SK-N-SH (cell line): ENCODE results near the gene PHAX. TPM values are rescaled to one million over a fixed set of nuclear protein-coding genes. Genes with fewer than 3 reads are reported as not detected.
"Not testable (repeated sequence)": the region's sequence is repeated elsewhere in the genome, so short reads cannot be mapped to it uniquely, and the experiment has no call there.

Source experiments
- CTCF ChIA-PET: fragments of 300-600, 350-600 bp; formaldehyde crosslinking; extraction: SDS; loops from one replicate; lab custom pipeline; 2021; lab: Yijun Ruan, JAX
- POLR2A ChIA-PET: fragments of 350-600 bp; sonication (Branson Sonifier 250); formaldehyde crosslinking; extraction: SDS; loops from one replicate; lab custom pipeline; 2020; ENCODE audit warnings: antibody characterized with exemption, inconsistent platforms; lab: Yijun Ruan, JAX
- DNase-seq: peaks from one replicate; pipeline ENCODE4 v3.0.0; 2012
- H2AFZ ChIP-seq: fragments of 200-600 bp; sonication (generic); 2 replicates; pipeline ENCODE4 v1.8.1; 2016; ENCODE audit warnings: antibody characterized with exemption, mild to moderate bottlenecking, low read depth
- H3F3A ChIP-seq: fragments of 200-600 bp; sonication (generic); replicated peaks from 2 replicates; pipeline ENCODE3; 2016; ENCODE audit warnings: antibody characterized with exemption, mild to moderate bottlenecking; ENCODE audit not compliant: insufficient read depth
- H3K27ac ChIP-seq, 2 experiments: fragments of 200-500 bp in 1 of 2; fragments of 200-600 bp in 1 of 2; sonication (Bioruptor generic) in 1 of 2; sonication (generic), shearing (Covaris generic) in 1 of 2; 2 replicates each; pipeline versions ENCODE4 v1.5.1 to v1.6.1; 2014 to 2016; ENCODE audit warnings: low read depth in 2 of 2, inconsistent platforms in 1 of 2, low read length in 1 of 2, mild to moderate bottlenecking in 1 of 2, mixed read lengths in 1 of 2
- H3K27me3 ChIP-seq: fragments of 200-600 bp; sonication (generic), shearing (Covaris generic); 2 replicates; pipeline ENCODE4 v1.6.1; 2016; ENCODE audit warnings: mixed run types; ENCODE audit not compliant: insufficient read depth
- H3K36me3 ChIP-seq, 2 experiments: fragments of 200-500 bp in 1 of 2; fragments of 200-600 bp in 1 of 2; sonication (Bioruptor generic) in 1 of 2; sonication (generic) in 1 of 2; replicated peaks in 1 of 2; 2 replicates each; pipeline versions ENCODE3 to v1.5.1; 2014 to 2016; ENCODE audit warnings: low read length in 1 of 2, mild to moderate bottlenecking in 1 of 2; ENCODE audit not compliant: insufficient read depth in 2 of 2, control insufficient read depth in 1 of 2
- H3K4me1 ChIP-seq, 2 experiments: fragments of 200-500 bp in 1 of 2; fragments of 200-600 bp in 1 of 2; sonication (Bioruptor generic) in 1 of 2; sonication (generic), shearing (Covaris generic) in 1 of 2; 2 replicates each; pipeline versions ENCODE4 v1.5.1 to v1.6.1; 2014 to 2016; ENCODE audit warnings: low read depth in 1 of 2, low read length in 1 of 2, mixed run types in 1 of 2; ENCODE audit not compliant: insufficient read depth in 2 of 2, control insufficient read depth in 1 of 2
- H3K4me2 ChIP-seq: fragments of 200-600 bp; sonication (generic), shearing (Covaris generic); 2 replicates; pipeline ENCODE4 v1.6.1; 2017; ENCODE audit warnings: mixed run types
- H3K4me3 ChIP-seq, 2 experiments: fragments of 200-500 bp in 1 of 2; fragments of 200-600 bp in 1 of 2; sonication (Bioruptor generic) in 1 of 2; sonication (generic), shearing (Covaris generic) in 1 of 2; 2 replicates each; pipeline versions ENCODE4 v1.5.1 to v1.8.1; 2014 to 2016; ENCODE audit warnings: low read depth in 2 of 2, inconsistent platforms in 1 of 2, low read length in 1 of 2, mild to moderate bottlenecking in 1 of 2, mixed read lengths in 1 of 2, moderate library complexity in 1 of 2
- H3K79me2 ChIP-seq: fragments of 200-600 bp; sonication (generic); 2 replicates; pipeline ENCODE4 v1.8.1; 2017; ENCODE audit warnings: mild to moderate bottlenecking; ENCODE audit not compliant: insufficient read depth
- H3K9ac ChIP-seq: fragments of 200-600 bp; sonication (generic); 2 replicates; pipeline ENCODE4 v1.6.1; 2017; ENCODE audit warnings: mixed run types
- H3K9me2 ChIP-seq: fragments of 200-600 bp; sonication (generic); 2 replicates; pipeline ENCODE4 v1.6.1; 2017; ENCODE audit warnings: mixed run types
- H3K9me3 ChIP-seq: fragments of 200-600 bp; sonication (generic); 2 replicates; pipeline ENCODE4 v1.6.1; 2017; ENCODE audit warnings: mixed run types, mild to moderate bottlenecking, moderate library complexity
- H4K20me1 ChIP-seq: fragments of 200-600 bp; sonication (generic); 2 replicates; pipeline ENCODE4 v1.6.1; 2017; ENCODE audit warnings: mild to moderate bottlenecking, mixed run types; ENCODE audit not compliant: insufficient read depth
- EP300 ChIP-seq, 2 experiments: IDR thresholded peaks; 2 replicates each; pipeline versions ENCODE4 v1.4.0 to v1.6.1; 2012; ENCODE audit warnings: borderline replicate concordance in 1 of 2, low read depth in 1 of 2, low read length in 1 of 2
- FOSL2 ChIP-seq: IDR thresholded peaks from 2 replicates; pipeline ENCODE4 v1.4.0; 2012; ENCODE audit warnings: low read depth, mild to moderate bottlenecking, moderate library complexity, borderline replicate concordance
- FOXM1 ChIP-seq: IDR thresholded peaks from 2 replicates; pipeline ENCODE4 v1.4.0; 2012; ENCODE audit warnings: low read depth, mild to moderate bottlenecking
- GATA2 ChIP-seq: sonication (generic); formaldehyde crosslinking; IDR thresholded peaks from 2 replicates; pipeline ENCODE4 v1.5.0; 2020; ENCODE audit warnings: mild to moderate bottlenecking, missing genetic modification reagents
- MEF2A ChIP-seq: IDR thresholded peaks from 2 replicates; pipeline ENCODE4 v1.4.0; 2012; ENCODE audit warnings: low read depth, borderline replicate concordance
- NRF1 ChIP-seq: IDR thresholded peaks from 2 replicates; pipeline ENCODE4 v1.6.1; 2012; ENCODE audit warnings: low read depth, mild to moderate bottlenecking, low read length
- RCOR1 ChIP-seq: fragments of 150-350 bp; IDR thresholded peaks from 2 replicates; pipeline ENCODE4 v1.6.1; 2017; ENCODE audit warnings: antibody characterized with exemption, low read length
- TAF1 ChIP-seq: IDR thresholded peaks from 2 replicates; pipeline ENCODE4 v1.6.1; 2012; ENCODE audit warnings: low read depth, mild to moderate bottlenecking, low read length, moderate library complexity, borderline replicate concordance
- TCF12 ChIP-seq: IDR thresholded peaks from 2 replicates; pipeline ENCODE4 v1.4.0; 2012
- USF1 ChIP-seq: IDR thresholded peaks from 2 replicates; pipeline ENCODE4 v1.4.0; 2012; ENCODE audit warnings: low read depth, borderline replicate concordance
- USF2 ChIP-seq: fragments of 150-350 bp; IDR thresholded peaks from 2 replicates; pipeline ENCODE4 v1.6.1; 2017; ENCODE audit warnings: antibody characterized with exemption, low read length, low read depth, borderline replicate concordance
- WGBS: methylation state at CpG from one replicate; pipeline ENCODE4 v1.1.6; 2017; ENCODE audit warnings: low lambda C conversion rate; 5-methylcytosine and 5-hydroxymethylcytosine counted together
- polyA plus RNA-seq, 3 experiments: library from polyadenylated mRNA; depleted of rRNA; stranded (reverse); fragments of >200 nt; gene quantifications; 2 replicates each; pipeline ENCODE4 v1.2.3, GENCODE V29; 2012

PHAX gene
- polyA plus RNA-seq, 1 of the 3 experiments (the other 2 are of a cell fraction) = 25.1 TPM

DNA sequence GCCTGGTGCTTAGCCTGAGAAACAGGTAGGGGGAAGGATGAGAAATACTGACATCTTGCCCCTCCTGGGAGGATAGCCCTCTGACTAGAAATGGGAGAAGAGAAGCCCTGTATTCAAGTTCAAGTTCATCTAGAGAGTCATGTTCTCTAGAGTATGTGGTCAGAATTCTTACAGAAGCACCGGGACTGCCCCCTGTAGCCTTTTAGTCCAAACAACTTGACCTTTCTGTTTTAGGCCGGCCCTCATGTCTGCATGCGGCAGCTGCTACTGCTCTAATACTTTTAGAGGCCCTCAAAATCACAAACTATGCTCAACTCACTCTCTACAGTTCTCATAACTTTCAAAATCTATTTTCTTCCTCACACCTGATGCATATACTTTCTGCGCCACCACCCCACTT, 47.7 kb downstream of the PHAX start:
- Histone ChIP-seq H3K9ac (no peak overlapping the region), H3K36me3 (no peaks in the 10 kb centered on the region), H3K27ac (no peak overlapping the region), H3F3A (no peaks in the 10 kb centered on the region), H3K4me2 (no peak overlapping the region), H3K27me3 (no peaks in the 10 kb centered on the region), H3K79me2 (no peaks in the 10 kb centered on the region), H3K9me3 (0 out of 2 replicates have a peak, but pooled peaks cover 3% of the 10 kb centered on the region), H2AFZ (no peak overlapping the region), H4K20me1 (no peaks in the 10 kb centered on the region), H3K4me1 (no peaks in the 10 kb centered on the region), H3K9me2 (no peaks in the 10 kb centered on the region), H3K4me3 (no peak overlapping the region)
- TF ChIP-seq TAF1 (no peak), GATA2 (CRISPR knock-in tag) (no peak)
- ChIA-PET CTCF (interaction anchor here (1.5 kb wide), 1 partner anchor 10 kb away, joined by 6 read pairs; no protein-coding TSS in a partner anchor), POLR2A (no interaction called here)
- DNase-seq = no peak
- 80% methylated on average over 4 of the region's 4 CpGs for WGBS

- H3K27ac ChIP-seq, H2AFZ ChIP-seq, H3K9me3 ChIP-seq, H3K9ac ChIP-seq, H3K36me3 ChIP-seq, H3K4me1 ChIP-seq, H3K79me2 ChIP-seq, DNase-seq, H3K4me2 ChIP-seq, H3K27me3 ChIP-seq, H3F3A ChIP-seq, H3K9me2 ChIP-seq, POLR2A ChIA-PET, H3K4me3 ChIP-seq, H4K20me1 ChIP-seq: not testable (repeated sequence)
- CTCF ChIA-PET = interaction anchor here (1.3 kb wide), 1 partner anchor 153 kb away, joined by 3 read pairs; no protein-coding TSS in a partner anchor
- WGBS = 67% methylated on average over 7 of the region's 7 CpGs
These were observed 48.3 kb downstream of the PHAX start for GRCh38 chr5:126649057-126649456.

- H3K9ac ChIP-seq, H3K79me2 ChIP-seq, H3K4me3 ChIP-seq, H3K4me1 ChIP-seq, H3F3A ChIP-seq, H3K4me2 ChIP-seq, H2AFZ ChIP-seq, DNase-seq, H4K20me1 ChIP-seq, H3K36me3 ChIP-seq, H3K27ac ChIP-seq, H3K27me3 ChIP-seq, H3K9me3 ChIP-seq, H3K9me2 ChIP-seq: not testable (repeated sequence)
- 71% methylated on average over 6 of the region's 6 CpGs for WGBS
- ChIA-PET CTCF (interaction anchor here (1.0 to 1.3 kb wide), 2 partner anchors 26 to 152 kb away, joined by 3 to 4 read pairs; no protein-coding TSS in a partner anchor), POLR2A (interaction anchor here (1.1 kb wide), 1 partner anchor 18 kb away, joined by 4 read pairs; no protein-coding TSS in a partner anchor)
These were observed 49.0 kb downstream of the PHAX start for GRCh38 chr5:126649709-126650108.

DNA sequence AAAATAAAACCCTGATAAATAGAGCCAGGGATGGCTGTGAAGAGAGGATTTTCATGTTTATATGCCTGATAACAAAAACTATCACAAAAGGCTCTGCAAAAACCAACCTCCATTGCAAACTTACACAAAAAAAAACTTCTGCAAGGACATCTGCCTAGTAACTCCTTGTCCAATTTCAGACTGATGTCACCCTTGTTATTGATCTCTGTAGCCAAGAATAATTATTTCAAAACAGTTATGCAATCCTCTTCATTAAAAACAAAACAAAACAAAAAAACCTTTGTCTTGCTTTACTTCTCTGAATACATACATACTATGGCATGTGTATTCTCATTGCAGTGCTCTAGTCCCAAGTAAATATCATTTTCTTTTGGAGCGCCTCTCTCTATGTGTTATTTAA, 49.7 kb downstream of the PHAX start:
- Histone ChIP-seq H3K9me2 (no peaks in the 10 kb centered on the region), H3K4me2 (no peak overlapping the region), H3K9me3 (0 out of 2 replicates have a peak, but pooled peaks cover 2% of the 10 kb centered on the region), H3K79me2 (no peaks in the 10 kb centered on the region), H3K27me3 (no peaks in the 10 kb centered on the region), H4K20me1 (no peaks in the 10 kb centered on the region), H3K27ac (no peak overlapping the region), H3K9ac (no peak overlapping the region), H3K4me1 (no peaks in the 10 kb centered on the region), H3K36me3 (no peaks in the 10 kb centered on the region), H3K4me3 (no peak overlapping the region), H2AFZ (no peak overlapping the region), H3F3A (no peaks in the 10 kb centered on the region)
- DNase-seq = no peak
- POLR2A ChIA-PET = interaction anchor here (1.1 kb wide), 1 partner anchor 18 kb away, joined by 4 read pairs; no protein-coding TSS in a partner anchor
- WGBS = 100% methylated on average over 1 of the region's 1 CpG
- CTCF ChIA-PET = interaction anchor here (1.0 to 1.1 kb wide), 2 partner anchors 25 to 151 kb away, joined by 3 to 4 read pairs; no protein-coding TSS in a partner anchor
- no peak for TF ChIP-seq FOSL2
- no peak for TF ChIP-seq NRF1
- TF ChIP-seq MEF2A = no peak
- no peak for TF ChIP-seq GATA2 (CRISPR knock-in tag)
- no peak for TF ChIP-seq RCOR1
- TF ChIP-seq USF2 = no peak
- TF ChIP-seq FOXM1 = no peak
- no peak for TF ChIP-seq TCF12
- no peak for TF ChIP-seq USF1
- no peak for TF ChIP-seq EP300 (IDR thresholded peaks at IDR 0.05; ENCODE audit: borderline replicate concordance in 1 of 2, low read depth in 1 of 2, low read length in 1 of 2)
